ENCODE results near the gene SPDYE4. TPM values are rescaled to one million over a fixed set of nuclear protein-coding genes. Genes with fewer than 3 reads are reported as not detected.

SPDYE4 gene
- total and polyA plus RNA-seq, 8 donors = not detected

DNA sequence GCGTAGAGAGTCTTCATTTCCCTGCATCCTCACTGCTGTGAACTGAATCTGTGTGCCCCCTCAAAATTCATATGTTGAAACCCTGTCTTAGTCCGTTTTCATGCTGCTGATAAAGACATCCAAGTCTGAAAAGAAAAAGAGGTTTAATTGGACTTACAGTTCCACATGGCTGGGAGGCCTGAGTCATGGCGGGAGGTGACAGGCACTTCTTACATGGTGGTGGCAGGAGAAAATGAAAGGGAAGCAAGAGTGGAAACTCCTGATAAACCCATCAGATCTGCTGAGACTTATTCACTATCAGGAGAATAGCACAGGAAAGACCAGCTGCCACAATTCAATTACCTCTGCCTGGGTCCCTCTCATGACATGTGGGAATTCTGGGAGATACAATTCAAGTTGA is 10.6 kb downstream of the SPDYE4 start:
- Histone ChIP-seq H3K4me3 (no peak overlapping the region), H3K4me1 (peaks cover 5 to 20% (median 15%) of the 10 kb centered on the region in 4 donors), H3K27ac (no peak overlapping the region), H3K27me3 (peaks cover 0 to 7% (median 0%) of the 10 kb centered on the region in 3 donors), H3K9me3 (no peaks in the 10 kb centered on the region), H3K36me3 (no peaks in the 10 kb centered on the region)
- TF ChIP-seq, protein P1, sequence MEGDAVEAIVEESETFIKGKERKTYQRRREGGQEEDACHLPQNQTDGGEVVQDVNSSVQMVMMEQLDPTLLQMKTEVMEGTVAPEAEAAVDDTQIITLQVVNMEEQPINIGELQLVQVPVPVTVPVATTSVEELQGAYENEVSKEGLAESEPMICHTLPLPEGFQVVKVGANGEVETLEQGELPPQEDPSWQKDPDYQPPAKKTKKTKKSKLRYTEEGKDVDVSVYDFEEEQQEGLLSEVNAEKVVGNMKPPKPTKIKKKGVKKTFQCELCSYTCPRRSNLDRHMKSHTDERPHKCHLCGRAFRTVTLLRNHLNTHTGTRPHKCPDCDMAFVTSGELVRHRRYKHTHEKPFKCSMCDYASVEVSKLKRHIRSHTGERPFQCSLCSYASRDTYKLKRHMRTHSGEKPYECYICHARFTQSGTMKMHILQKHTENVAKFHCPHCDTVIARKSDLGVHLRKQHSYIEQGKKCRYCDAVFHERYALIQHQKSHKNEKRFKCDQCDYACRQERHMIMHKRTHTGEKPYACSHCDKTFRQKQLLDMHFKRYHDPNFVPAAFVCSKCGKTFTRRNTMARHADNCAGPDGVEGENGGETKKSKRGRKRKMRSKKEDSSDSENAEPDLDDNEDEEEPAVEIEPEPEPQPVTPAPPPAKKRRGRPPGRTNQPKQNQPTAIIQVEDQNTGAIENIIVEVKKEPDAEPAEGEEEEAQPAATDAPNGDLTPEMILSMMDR (IDR thresholded peaks at IDR 0.05) = no peak
- TF ChIP-seq EP300 (IDR thresholded peaks at IDR 0.05) = no peak
- TF ChIP-seq POLR2A (IDR thresholded peaks at IDR 0.05) = no peak
- TF ChIP-seq POLR2AphosphoS5 (IDR thresholded peaks at IDR 0.05) = no peak
- no peak for DNase-seq
- intact Hi-C loops (cut with DNase I; ENCODE audit: low total_unique reads) = no loop called here
- WGBS, 5 donors = 75 to 89% (median 83%) methylated on average over 3 of the region's 3 CpGs

DNA sequence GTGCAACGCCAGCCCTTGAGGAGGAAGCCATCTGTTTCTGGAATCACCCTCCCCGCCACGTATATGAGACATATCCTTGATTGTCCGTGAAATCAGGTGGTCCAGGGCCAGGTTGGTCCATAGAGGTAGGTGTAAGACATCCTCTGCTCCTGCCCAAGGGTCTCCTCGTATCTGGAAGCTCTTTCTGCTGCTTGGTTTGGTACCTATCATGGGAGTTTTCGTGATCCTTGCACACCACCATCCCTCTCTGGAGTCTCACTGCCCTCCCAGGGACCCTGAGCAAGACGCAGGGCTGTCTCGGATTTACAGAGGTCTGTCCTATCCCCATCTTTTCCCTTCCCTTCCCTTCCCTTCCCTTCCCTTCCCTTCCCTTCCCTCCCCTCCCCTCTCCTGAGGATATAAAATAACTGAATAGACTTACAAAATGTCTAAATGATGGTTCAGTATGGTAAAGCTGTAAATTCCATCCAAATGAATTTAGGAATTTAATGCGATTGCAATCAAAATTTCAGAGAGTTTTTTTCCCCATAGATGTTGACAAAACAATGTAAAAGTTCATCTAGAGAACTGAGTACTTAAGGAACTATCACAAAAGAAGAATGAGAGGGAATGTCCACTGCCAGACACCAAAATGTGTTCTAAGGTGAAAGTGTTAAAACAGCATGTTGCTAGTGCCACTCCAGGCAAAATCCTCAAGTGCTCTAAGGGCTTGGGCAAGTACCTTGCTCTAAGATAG is 11.7 kb downstream of the SPDYE4 start:
- DNase-seq = no peak
- Histone ChIP-seq H3K36me3 (no peaks in the 10 kb centered on the region), H3K4me1 (peaks cover 5 to 20% (median 15%) of the 10 kb centered on the region in 4 donors), H3K4me3 (peak overlapping the region; percentile 67 to 75 (median 71)), H3K27me3 (peaks cover 0 to 7% (median 0%) of the 10 kb centered on the region in 3 donors), H3K9me3 (no peaks in the 10 kb centered on the region), H3K27ac (peak overlapping the region in 1 of 5 donors; percentile 77)
- TF ChIP-seq POLR2AphosphoS5 (IDR thresholded peaks at IDR 0.05) (no peak), EP300 (IDR thresholded peaks at IDR 0.05) (no peak), POLR2A (IDR thresholded peaks at IDR 0.05) (no peak)
- TF ChIP-seq, protein P1 (IDR thresholded peaks at IDR 0.05) = no peak
- 12 to 25% (median 21%) methylated on average over 9 of the region's 9 CpGs for WGBS, 5 donors
- intact Hi-C loops (cut with DNase I; ENCODE audit: low total_unique reads) = no loop called here

DNA sequence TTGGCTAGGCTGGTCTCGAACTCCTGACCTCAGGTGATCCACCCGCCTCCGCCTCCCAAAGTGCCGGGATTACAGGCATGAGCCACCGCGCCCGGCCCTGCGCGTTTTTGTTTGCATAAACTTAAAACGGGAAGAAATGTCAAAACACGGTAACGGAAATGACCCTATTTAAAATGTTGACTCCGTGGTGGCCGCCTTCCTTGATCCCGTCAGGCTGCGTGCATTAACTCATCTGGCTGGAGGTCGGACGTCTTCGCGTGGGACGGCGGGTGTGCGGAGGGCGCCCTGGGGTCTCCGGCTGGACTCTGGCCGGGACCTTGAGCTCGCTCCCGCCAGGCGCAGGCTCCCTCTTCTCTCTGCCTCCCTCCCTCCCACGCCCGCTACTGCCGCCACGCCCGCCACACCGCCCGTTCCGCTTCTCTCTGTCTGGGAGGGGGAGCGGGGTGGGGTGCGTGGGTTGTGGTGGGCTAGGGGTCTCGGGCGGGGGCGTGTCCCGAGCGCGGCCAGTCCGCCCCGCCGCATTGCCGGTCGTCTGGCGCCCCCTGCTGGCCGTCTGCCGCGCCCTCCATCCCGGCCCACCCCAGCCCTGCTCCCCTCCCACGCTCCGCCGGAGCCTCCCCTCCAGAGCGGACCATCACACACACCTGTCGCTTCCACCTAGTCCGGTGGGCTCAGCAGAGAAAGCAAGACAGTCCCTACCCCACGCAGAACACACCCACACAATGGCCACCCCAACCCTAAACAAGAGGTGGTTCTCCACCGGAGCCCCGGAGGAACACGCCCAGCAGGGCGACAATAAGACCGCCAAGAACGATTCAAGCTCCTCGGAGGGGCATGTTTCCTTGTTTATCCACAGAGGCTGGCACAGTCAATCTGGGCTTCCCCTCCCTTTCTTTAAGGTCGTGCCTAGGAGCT is 12.5 kb downstream of the SPDYE4 start:
- Histone ChIP-seq H3K27me3 (peaks cover 0 to 14% (median 0%) of the 10 kb centered on the region in 3 donors), H3K9me3 (no peaks in the 10 kb centered on the region), H3K4me3 (peak overlapping the region; percentile 67 to 75 (median 71)), H3K27ac (peak overlapping the region in 4 of 5 donors; percentile 38 to 77 (median 60)), H3K36me3 (no peaks in the 10 kb centered on the region), H3K4me1 (peaks cover 5 to 20% (median 15%) of the 10 kb centered on the region in 4 donors)
- DNase-seq = peak; percentile 68 to 92
- no peak for TF ChIP-seq POLR2AphosphoS5 (IDR thresholded peaks at IDR 0.05)
- TF ChIP-seq EP300 (IDR thresholded peaks at IDR 0.05) = no peak
- TF ChIP-seq, protein P1 (IDR thresholded peaks at IDR 0.05) = peak in 5 of 7 experiments; percentile 60 to 99 (median 91)
- TF ChIP-seq POLR2A (IDR thresholded peaks at IDR 0.05) = no peak
- intact Hi-C loops (cut with DNase I; ENCODE audit: low total_unique reads) = no loop called here
- 0 to 1% (median 0%) methylated on average over 38 to 70 of the region's 70 CpGs for WGBS, 5 donors
